BLaER1 treated with 17β-estradiol and CSF1 and Interleukin-3, amounts not matched to agents 10 nM and 100 nM (cell line): ENCODE measurements around the gene EYS.
"Not testable (repeated sequence)": the region's sequence is repeated elsewhere in the genome, so short reads cannot be mapped to it uniquely, and the experiment has no call there.

ENCODE experiments used
- H3K27ac ChIP-seq, 11 experiments: shearing (Covaris generic); formaldehyde crosslinking; 2 replicates each; pipeline ENCODE4 v1.8.1; 2022
- H3K27me3 ChIP-seq, 11 experiments: shearing (Covaris generic); formaldehyde crosslinking; 2 replicates each; pipeline ENCODE4 v1.8.1; 2022
- H3K36me3 ChIP-seq, 11 experiments: shearing (Covaris generic); formaldehyde crosslinking; 2 replicates each; pipeline ENCODE4 v1.8.1; 2022
- H3K4me1 ChIP-seq, 10 experiments: shearing (Covaris generic); formaldehyde crosslinking; 2 replicates each; pipeline ENCODE4 v1.8.1; 2022
- H3K4me2 ChIP-seq, 11 experiments: shearing (Covaris generic); formaldehyde crosslinking; 2 replicates each; pipeline ENCODE4 v1.8.1; 2022
- H3K4me3 ChIP-seq, 10 experiments: shearing (Covaris generic); formaldehyde crosslinking; 2 replicates each; pipeline ENCODE4 v1.8.1; 2022
- H3K9ac ChIP-seq, 11 experiments: shearing (Covaris generic); formaldehyde crosslinking; 2 replicates each; pipeline ENCODE4 v1.8.1; 2022
- H3K9me3 ChIP-seq, 11 experiments: shearing (Covaris generic); formaldehyde crosslinking; replicated peaks in 1 of 11; 2 replicates each; pipeline ENCODE4 v1.8.1; 2022
- H4K20me1 ChIP-seq, 11 experiments: shearing (Covaris generic); formaldehyde crosslinking; 2 replicates each; pipeline ENCODE4 v1.8.1; 2022
- Cebpa-rat ChIP-seq, 11 experiments: shearing (Covaris generic); IDR thresholded peaks; 2 replicates each; pipeline ENCODE4 v1.8.1; 2022

The EYS gene

DNA sequence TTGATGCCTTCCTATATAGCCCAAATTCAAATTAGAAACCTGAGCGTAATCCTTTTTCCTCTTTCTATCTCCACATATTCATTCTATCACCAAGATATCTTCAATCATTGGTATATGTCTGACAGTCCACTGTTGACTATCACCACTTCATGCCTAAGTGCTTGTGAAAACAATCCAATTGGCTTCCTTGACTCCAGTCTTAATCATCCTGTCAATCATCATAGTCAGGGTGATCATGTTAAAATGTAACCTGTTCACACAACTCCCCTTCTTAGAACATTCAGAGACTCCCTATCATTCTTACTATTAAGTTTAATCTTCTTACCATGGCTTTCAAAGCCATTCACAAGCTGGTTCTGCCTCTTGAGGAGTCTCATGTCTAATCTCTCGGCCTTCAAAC, 1454.8 kb downstream of the EYS start:
- no peaks in the 10 kb centered on the region for H3K4me1 ChIP-seq
- H3K9me3 ChIP-seq, result no peaks in the 10 kb centered on the region
- H3K9ac ChIP-seq, result no peak overlapping the region
- H4K20me1 ChIP-seq, result no peaks in the 10 kb centered on the region
- no peak overlapping the region for H3K4me3 ChIP-seq
- no peaks in the 10 kb centered on the region for H3K27me3 ChIP-seq
- no peak overlapping the region for H3K4me2 ChIP-seq
- no peak for TF ChIP-seq Cebpa-rat (IDR thresholded peaks at IDR 0.05)
- H3K36me3 ChIP-seq, result no peaks in the 10 kb centered on the region
- no peak overlapping the region for H3K27ac ChIP-seq

DNA sequence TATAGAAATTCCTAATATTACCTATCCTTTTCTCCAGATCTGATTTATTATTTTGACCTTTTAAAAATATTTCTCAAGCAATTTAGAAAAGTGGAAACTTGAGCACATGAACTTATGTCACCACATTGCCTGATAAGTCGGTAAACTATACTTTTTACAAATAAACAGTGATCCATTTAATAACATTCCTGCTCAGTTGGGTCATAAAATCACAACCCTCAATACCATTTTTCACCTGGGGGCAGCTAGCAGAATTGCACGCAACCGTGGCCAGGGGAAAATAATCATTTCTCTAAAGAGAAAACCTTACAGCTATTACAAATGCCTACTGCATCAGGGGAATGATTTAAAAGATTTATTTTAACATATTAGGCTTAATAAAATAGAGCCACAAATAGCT, 1456.9 kb downstream of the EYS start:
- H3K4me3 ChIP-seq, result no peak overlapping the region
- TF ChIP-seq Cebpa-rat (IDR thresholded peaks at IDR 0.05), result no peak
- H3K9ac ChIP-seq, result no peak overlapping the region
- no peak overlapping the region for H3K4me2 ChIP-seq
- H4K20me1 ChIP-seq, result no peaks in the 10 kb centered on the region
- peaks cover 0 to 3% (median 0%) of the 10 kb centered on the region in 11 experiments; a peak in 2 of 22 replicates for H3K9me3 ChIP-seq
- no peaks in the 10 kb centered on the region for H3K4me1 ChIP-seq
- H3K27ac ChIP-seq, result no peak overlapping the region
- H3K27me3 ChIP-seq, result no peaks in the 10 kb centered on the region
- no peaks in the 10 kb centered on the region for H3K36me3 ChIP-seq

DNA sequence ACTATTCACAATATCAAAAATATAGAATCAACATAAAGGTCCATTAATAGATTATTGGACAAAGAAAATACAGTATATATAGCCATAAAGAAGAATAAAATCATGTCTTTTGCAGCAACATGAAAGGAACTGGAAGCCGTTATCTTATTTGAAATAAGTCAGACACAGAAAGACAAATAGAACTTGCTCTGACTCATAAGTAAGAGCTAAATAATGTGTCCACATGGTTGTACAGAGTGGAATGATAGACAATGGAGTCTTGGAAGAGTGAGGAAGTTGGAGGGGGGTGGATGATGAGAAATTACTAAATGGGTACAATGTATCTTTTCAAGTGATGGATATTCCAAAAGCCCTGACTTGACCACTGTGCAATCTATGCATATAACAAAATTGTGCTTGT, 1457.9 kb downstream of the EYS start:
- H3K36me3 ChIP-seq, result no peaks in the 10 kb centered on the region
- H3K27ac ChIP-seq, result no peak overlapping the region
- H3K9ac ChIP-seq, result no peak overlapping the region
- no peaks in the 10 kb centered on the region for H3K4me1 ChIP-seq
- no peaks in the 10 kb centered on the region for H3K27me3 ChIP-seq
- peaks cover 0 to 5% (median 0%) of the 10 kb centered on the region in 11 experiments; a peak in 2 of 22 replicates for H3K9me3 ChIP-seq
- no peaks in the 10 kb centered on the region for H4K20me1 ChIP-seq
- no peak overlapping the region for H3K4me3 ChIP-seq
- TF ChIP-seq Cebpa-rat (IDR thresholded peaks at IDR 0.05), result no peak
- no peak overlapping the region for H3K4me2 ChIP-seq

DNA sequence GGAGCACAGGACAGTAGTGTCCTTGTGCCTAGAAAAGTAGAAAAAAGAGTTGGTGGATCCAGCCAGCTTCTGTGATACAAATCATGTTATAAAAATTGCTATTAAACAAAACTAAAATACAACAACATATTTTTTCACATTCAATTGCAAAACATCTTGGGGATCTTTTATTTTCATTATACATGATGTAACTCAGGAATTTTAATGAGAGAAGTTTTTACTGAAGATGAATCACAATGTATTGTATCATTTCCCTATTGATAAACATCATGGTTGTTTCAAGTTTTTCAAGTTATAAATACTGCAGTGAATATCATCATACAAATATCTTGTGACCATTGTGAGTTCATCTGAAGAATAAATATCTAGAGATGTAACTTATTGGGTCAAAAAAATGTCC, 1463.4 kb downstream of the EYS start:
- TF ChIP-seq Cebpa-rat (IDR thresholded peaks at IDR 0.05), result no peak
- Histone ChIP-seq H3K4me3 (no peak overlapping the region), H3K27me3 (no peaks in the 10 kb centered on the region), H3K9me3 (peaks cover 0 to 10% (median 0%) of the 10 kb centered on the region in 11 experiments; a peak in 5 of 22 replicates), H3K9ac (no peak overlapping the region), H3K27ac (no peak overlapping the region), H4K20me1 (no peaks in the 10 kb centered on the region), H3K36me3 (no peaks in the 10 kb centered on the region), H3K4me2 (no peak overlapping the region), H3K4me1 (no peaks in the 10 kb centered on the region)

DNA sequence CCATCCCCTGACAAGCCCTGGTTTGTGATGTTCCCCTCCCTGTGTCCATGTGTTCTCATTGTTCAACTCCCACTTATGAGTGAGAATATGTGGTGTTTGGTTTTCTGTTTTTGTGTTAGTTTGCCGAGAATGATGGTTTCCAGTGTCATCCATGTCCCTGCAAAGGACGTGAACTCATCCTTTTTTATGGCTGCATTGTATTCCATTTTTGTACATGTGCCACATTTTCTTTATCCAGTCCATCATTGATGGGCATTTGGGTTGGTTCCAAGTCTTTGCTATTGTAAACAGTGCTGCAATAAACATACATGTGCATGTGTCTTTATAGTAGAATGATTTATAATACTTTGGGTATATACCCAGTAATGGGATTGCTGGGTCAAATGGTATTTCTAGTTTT, 1468.1 kb downstream of the EYS start:
- not testable (repeated sequence) for H3K36me3 ChIP-seq, H3K27ac ChIP-seq, H4K20me1 ChIP-seq, H3K27me3 ChIP-seq, H3K4me2 ChIP-seq, H3K4me1 ChIP-seq, H3K9ac ChIP-seq, H3K9me3 ChIP-seq, H3K4me3 ChIP-seq

DNA sequence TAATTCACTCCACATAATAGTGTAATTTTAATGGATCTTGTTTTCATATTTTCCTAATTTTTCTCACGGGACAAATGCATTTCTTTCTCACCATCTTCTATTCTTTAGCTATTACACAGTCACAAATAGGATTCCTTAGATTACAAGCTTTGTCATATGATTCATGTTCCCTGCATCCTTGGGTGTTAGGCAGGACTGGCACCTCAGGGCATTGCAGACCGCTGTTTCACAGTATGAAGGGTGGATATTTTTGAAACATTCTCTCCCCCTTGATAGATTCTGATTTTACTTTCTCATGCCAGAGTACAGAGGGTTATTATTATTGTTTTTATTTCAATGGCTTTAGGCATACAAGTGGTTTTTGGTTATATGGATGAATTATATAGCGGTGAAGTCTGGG, 1469.0 kb downstream of the EYS start:
- H3K9me3 ChIP-seq, result peaks cover 0 to 7% (median 0%) of the 10 kb centered on the region in 11 experiments; a peak in 5 of 22 replicates
- no peak overlapping the region for H3K27ac ChIP-seq
- H3K4me3 ChIP-seq, result no peak overlapping the region
- H3K4me1 ChIP-seq, result no peaks in the 10 kb centered on the region
- H3K36me3 ChIP-seq, result no peaks in the 10 kb centered on the region
- no peak overlapping the region for H3K4me2 ChIP-seq
- H3K27me3 ChIP-seq, result no peaks in the 10 kb centered on the region
- H3K9ac ChIP-seq, result no peak overlapping the region
- TF ChIP-seq Cebpa-rat (IDR thresholded peaks at IDR 0.05), result no peak
- no peaks in the 10 kb centered on the region for H4K20me1 ChIP-seq

DNA sequence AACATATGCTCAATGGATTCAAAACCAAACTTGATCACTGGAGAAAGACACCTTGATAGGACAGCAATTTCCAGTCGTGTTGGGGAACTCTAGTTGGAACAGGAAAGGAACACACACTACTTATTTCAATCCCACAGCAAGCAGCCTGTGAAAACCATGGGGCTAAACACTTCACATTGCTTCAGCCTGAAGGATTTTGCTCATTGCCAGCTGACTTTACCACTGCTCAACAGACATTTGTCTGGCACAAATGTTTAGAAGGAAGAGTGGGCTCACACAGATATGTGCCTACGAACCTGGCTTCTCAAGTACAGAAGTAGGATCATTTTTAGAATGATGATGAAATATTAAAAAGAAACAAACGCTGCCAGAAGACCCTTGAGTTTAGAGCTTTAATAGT, 1473.3 kb downstream of the EYS start:
- H3K4me3 ChIP-seq, result no peak overlapping the region
- TF ChIP-seq Cebpa-rat (IDR thresholded peaks at IDR 0.05), result no peak
- H3K36me3 ChIP-seq, result no peaks in the 10 kb centered on the region
- H3K27me3 ChIP-seq, result no peaks in the 10 kb centered on the region
- H3K9ac ChIP-seq, result no peak overlapping the region
- H4K20me1 ChIP-seq, result no peaks in the 10 kb centered on the region
- no peak overlapping the region for H3K27ac ChIP-seq
- no peaks in the 10 kb centered on the region for H3K4me1 ChIP-seq
- no peak overlapping the region for H3K4me2 ChIP-seq
- H3K9me3 ChIP-seq, result no peaks in the 10 kb centered on the region

DNA sequence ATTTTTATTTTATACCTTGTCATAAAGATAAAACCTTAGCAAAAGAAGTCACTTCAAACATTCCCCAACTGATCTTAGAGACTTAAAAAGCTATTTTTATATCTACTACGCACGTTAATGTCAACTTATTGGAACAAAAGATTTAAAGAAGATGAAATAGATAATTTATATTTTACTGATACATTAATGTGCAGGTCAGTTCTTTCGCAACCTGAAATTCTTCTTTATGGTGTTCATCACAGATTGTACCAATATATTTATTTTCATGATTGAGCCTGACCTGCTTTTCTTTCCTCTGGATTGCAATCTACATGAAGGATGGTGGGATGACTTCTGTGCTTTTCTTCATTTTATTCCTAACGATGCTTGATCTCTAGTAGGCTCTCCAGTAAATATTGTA, 1475.1 kb downstream of the EYS start:
- no peak overlapping the region for H3K27ac ChIP-seq
- no peaks in the 10 kb centered on the region for H3K27me3 ChIP-seq
- H4K20me1 ChIP-seq, result no peaks in the 10 kb centered on the region
- no peak for TF ChIP-seq Cebpa-rat (IDR thresholded peaks at IDR 0.05)
- H3K4me3 ChIP-seq, result no peak overlapping the region
- no peaks in the 10 kb centered on the region for H3K36me3 ChIP-seq
- H3K9me3 ChIP-seq, result no peaks in the 10 kb centered on the region
- H3K4me1 ChIP-seq, result no peaks in the 10 kb centered on the region
- no peak overlapping the region for H3K9ac ChIP-seq
- H3K4me2 ChIP-seq, result no peak overlapping the region

DNA sequence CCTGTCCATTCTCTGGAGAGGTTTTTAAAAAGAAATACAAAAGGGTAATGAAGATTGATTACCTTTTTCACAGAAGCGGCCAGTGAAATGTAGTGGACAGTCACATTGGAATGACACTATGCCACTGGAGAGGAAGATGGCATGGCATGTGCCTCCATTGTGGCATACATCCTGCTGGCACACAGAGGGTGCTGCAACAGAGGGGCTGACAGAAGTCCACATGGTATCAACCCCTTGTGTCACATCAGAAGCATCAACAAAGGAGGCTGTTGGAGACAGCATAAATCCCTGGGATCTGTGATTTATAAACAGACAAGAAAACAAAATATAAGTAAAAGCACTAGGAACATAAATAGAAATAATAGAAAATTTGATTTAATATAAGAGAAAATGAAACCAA, 1476.5 kb downstream of the EYS start:
- H3K27me3 ChIP-seq, result no peaks in the 10 kb centered on the region
- H3K9me3 ChIP-seq, result no peaks in the 10 kb centered on the region
- TF ChIP-seq Cebpa-rat (IDR thresholded peaks at IDR 0.05), result no peak
- H3K4me3 ChIP-seq, result no peak overlapping the region
- H3K27ac ChIP-seq, result no peak overlapping the region
- H3K9ac ChIP-seq, result no peak overlapping the region
- H3K4me1 ChIP-seq, result no peaks in the 10 kb centered on the region
- H3K4me2 ChIP-seq, result no peak overlapping the region
- H4K20me1 ChIP-seq, result no peaks in the 10 kb centered on the region
- H3K36me3 ChIP-seq, result no peaks in the 10 kb centered on the region

DNA sequence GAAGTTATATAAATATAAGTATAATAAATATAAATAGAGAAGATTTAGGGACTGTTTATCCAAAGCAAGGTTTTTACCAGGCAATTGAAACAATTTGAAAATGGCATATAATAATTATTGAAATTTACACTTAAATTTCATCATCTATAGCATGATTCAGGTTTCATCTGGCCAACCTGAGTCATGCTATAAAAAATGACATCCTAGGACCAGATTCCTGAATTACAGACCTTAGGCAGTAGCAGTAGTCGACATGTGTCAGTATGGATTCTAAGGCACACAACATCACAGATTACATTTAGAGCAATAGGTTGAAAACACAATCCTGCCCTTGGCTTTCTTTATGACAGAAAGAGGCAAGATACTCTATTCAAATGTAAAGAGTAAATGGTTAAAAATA, 1479.2 kb downstream of the EYS start:
- H3K27me3 ChIP-seq, result no peaks in the 10 kb centered on the region
- H3K4me3 ChIP-seq, result no peak overlapping the region
- H4K20me1 ChIP-seq, result no peaks in the 10 kb centered on the region
- H3K9ac ChIP-seq, result no peak overlapping the region
- no peaks in the 10 kb centered on the region for H3K9me3 ChIP-seq
- peaks cover 0 to 3% (median 0%) of the 10 kb centered on the region in 10 experiments; a peak in 1 of 20 replicates for H3K4me1 ChIP-seq
- H3K27ac ChIP-seq, result no peak overlapping the region
- TF ChIP-seq Cebpa-rat (IDR thresholded peaks at IDR 0.05), result no peak
- no peak overlapping the region for H3K4me2 ChIP-seq
- no peaks in the 10 kb centered on the region for H3K36me3 ChIP-seq

DNA sequence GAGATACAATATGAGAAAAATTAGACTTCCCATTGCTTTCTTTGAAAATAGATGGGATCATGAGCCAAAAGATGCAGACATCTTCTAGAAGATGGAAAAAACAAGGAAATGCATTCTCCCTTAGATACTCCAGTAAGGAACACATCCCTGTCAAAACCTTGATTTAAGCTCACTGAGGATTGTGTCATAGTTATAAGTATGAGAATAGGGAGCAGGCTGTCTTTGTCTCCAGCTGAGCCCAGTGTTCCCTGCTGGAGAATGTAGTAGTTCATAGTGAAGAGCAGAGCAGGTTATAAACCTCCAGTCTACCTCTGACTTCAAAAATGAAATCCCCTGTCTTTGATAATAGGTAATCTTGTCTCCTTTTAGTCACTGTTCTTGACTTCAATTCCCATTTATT, 1481.5 kb downstream of the EYS start:
- no peaks in the 10 kb centered on the region for H3K27me3 ChIP-seq
- no peak overlapping the region for H3K27ac ChIP-seq
- peaks cover 0 to 9% (median 0%) of the 10 kb centered on the region in 10 experiments; a peak in 3 of 20 replicates for H3K4me1 ChIP-seq
- TF ChIP-seq Cebpa-rat (IDR thresholded peaks at IDR 0.05), result no peak
- H3K4me2 ChIP-seq, result no peak overlapping the region
- no peak overlapping the region for H3K4me3 ChIP-seq
- H3K9ac ChIP-seq, result no peak overlapping the region
- no peaks in the 10 kb centered on the region for H3K9me3 ChIP-seq
- H4K20me1 ChIP-seq, result no peaks in the 10 kb centered on the region
- H3K36me3 ChIP-seq, result no peaks in the 10 kb centered on the region
